Adrenal gland (tissue), 12 donors: Measurements from ENCODE around the gene PLXNA4. TPM values are rescaled to one million over a fixed set of nuclear protein-coding genes. Genes with fewer than 3 reads are reported as not detected.

ENCODE experiments used
- DNase-seq, 7 donors: peaks; one replicate each; pipeline ENCODE4 v3.0.0-alpha.2; 2019 to 2020
- H3K27ac ChIP-seq, 5 donors: fragments of 200-600 bp; sonication (generic) in 4 of 5; 1 replicate in 3 of 5; 2 replicates in 2 of 5; pipeline versions ENCODE4 v1.5.1 to v1.8.0; 2016 to 2020; ENCODE audit warnings: mild to moderate bottlenecking in 1 of 5
- H3K27me3 ChIP-seq: fragments of 200-600 bp; 2 replicates; pipeline ENCODE4 v1.8.0; 2021
- H3K36me3 ChIP-seq, 2 donors: fragments of 200-600 bp; replicated peaks in 1 of 2; 1 replicate in 1 of 2; 2 replicates in 1 of 2; pipeline versions ENCODE4 v1.5.1 to v1.8.0; 2018 to 2022
- H3K4me1 ChIP-seq, 2 donors: fragments of 200-600 bp; replicated peaks in 1 of 2; 1 replicate in 1 of 2; 2 replicates in 1 of 2; pipeline versions ENCODE4 v1.5.1 to v1.8.0; 2018 to 2021
- H3K4me3 ChIP-seq, 4 donors: fragments of 200-600 bp; sonication (generic) in 3 of 4; one replicate each; pipeline ENCODE4 v1.5.1; 2016 to 2018
- H3K9me3 ChIP-seq, 3 donors: fragments of 200-600 bp; sonication (generic) in 1 of 3; replicated peaks in 1 of 3; 1 replicate in 2 of 3; 2 replicates in 1 of 3; pipeline versions ENCODE4 v1.5.1 to v1.8.0; 2016 to 2021
- POLR2A ChIP-seq, 2 donors: fragments of 450-650 bp; IDR thresholded peaks; one replicate each; pipeline ENCODE4 v1.6.1; 2017; ENCODE audit warnings: antibody characterized with exemption in 2 of 2, mild to moderate bottlenecking in 2 of 2, moderate library complexity in 1 of 2
- WGBS, 4 donors: extraction: QIAGEN DNeasy Blood & Tissue Kit in 2 of 4; methylation state at CpG; one replicate each; pipeline versions ENCODE4 v1.1.5 to v1.1.7; 2013 to 2017; 5-methylcytosine and 5-hydroxymethylcytosine counted together
- intact Hi-C, 2 donors: fragments of 100-400 bp; cut with DNase I; formaldehyde crosslinking; loops; one replicate each; pipeline versions ENCODE4 v1.14.1 to v1.15.0; 2022 to 2023
- polyA plus RNA-seq, 3 donors: library from polyadenylated mRNA; stranded (reverse); fragments of 200-250 nt in 2 of 3; fragments of 350-450 nt in 1 of 3; fragmentation: Illumina TruSeq in 1 of 3; extraction: RNeasy Lipid Tissue Mini Kit (QIAGEN cat#74804) in 1 of 3; gene quantifications; one replicate each; pipeline ENCODE4 v1.2.3, GENCODE V29; 2013 to 2014
- total RNA-seq, 9 donors: library from RNA; depleted of rRNA in 4 of 9; stranded (reverse); fragments of >200 nt in 4 of 9; fragments of 120-200 nt in 1 of 9; fragmentation: NEBNext Ultra II Directional in 1 of 9; extraction: Animal tissue kit (Norgen Biotek cat#: 25700) in 1 of 9; gene quantifications; one replicate each; pipeline versions ENCODE4 v1.1.0 to v1.2.4, GENCODE V29; 2013 to 2023
- TF ChIP-seq, protein P1 (sequence below), 6 experiments: fragments of 450-650 bp in 4 of 6; fragments of 200-600 bp in 2 of 6; sonication (generic) in 1 of 6; IDR thresholded peaks; 1 replicate in 5 of 6; 2 replicates in 1 of 6; pipeline versions ENCODE4 v1.5.1 to v1.8.0; 2016 to 2021; ENCODE audit warnings: antibody characterized with exemption in 6 of 6, mild to moderate bottlenecking in 2 of 6, moderate library complexity in 1 of 6
- donor health status: healthy with polysubstance abuse.
- donor health status: Bipolar disorder and iron deficiency.
- donor health status: DM: yes; HTN: yes; CAD: no.
- donor health status: DM: no; HTN: no; CAD: no.
- donor health status: DM: no; HTN: no; CAD: no.
- donor health status: DM: yes; HTN: yes; CAD: no.

Gene PLXNA4
- total and polyA plus RNA-seq, 12 donors: 0.99 to 10.7 (median 3.6) TPM

DNA sequence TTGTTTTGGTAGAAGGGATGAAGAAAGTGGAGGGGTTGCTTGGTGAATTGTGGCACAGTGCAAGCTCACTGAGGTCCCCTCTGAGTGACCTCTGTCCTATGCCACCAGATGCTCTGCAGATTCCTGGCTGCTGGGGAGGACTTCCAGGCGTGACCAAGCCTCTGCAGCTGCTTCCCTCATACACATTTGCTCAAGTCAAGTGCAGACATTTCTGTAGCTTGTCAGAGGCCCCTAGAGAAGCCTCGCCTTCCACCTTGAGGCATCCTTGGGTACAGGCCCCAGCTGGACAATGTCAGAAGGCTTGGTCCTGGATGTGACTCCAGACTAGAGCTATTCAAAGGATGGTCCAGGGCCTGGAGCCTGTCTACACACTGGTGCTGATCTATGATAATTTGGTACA lies 464.2 kb downstream of the PLXNA4 start:
- no peak for DNase-seq
- Histone ChIP-seq H3K4me3 (no peak overlapping the region), H3K9me3 (no peaks in the 10 kb centered on the region), H3K27ac (no peak overlapping the region), H3K27me3 (no peaks in the 10 kb centered on the region), H3K4me1 (no peaks in the 10 kb centered on the region), H3K36me3 (no peaks in the 10 kb centered on the region)
- WGBS, 4 donors: 80 to 100% (median 95%) methylated on average over 2 of the region's 2 CpGs
- intact Hi-C loops: no loop called here
- TF ChIP-seq, protein P1, sequence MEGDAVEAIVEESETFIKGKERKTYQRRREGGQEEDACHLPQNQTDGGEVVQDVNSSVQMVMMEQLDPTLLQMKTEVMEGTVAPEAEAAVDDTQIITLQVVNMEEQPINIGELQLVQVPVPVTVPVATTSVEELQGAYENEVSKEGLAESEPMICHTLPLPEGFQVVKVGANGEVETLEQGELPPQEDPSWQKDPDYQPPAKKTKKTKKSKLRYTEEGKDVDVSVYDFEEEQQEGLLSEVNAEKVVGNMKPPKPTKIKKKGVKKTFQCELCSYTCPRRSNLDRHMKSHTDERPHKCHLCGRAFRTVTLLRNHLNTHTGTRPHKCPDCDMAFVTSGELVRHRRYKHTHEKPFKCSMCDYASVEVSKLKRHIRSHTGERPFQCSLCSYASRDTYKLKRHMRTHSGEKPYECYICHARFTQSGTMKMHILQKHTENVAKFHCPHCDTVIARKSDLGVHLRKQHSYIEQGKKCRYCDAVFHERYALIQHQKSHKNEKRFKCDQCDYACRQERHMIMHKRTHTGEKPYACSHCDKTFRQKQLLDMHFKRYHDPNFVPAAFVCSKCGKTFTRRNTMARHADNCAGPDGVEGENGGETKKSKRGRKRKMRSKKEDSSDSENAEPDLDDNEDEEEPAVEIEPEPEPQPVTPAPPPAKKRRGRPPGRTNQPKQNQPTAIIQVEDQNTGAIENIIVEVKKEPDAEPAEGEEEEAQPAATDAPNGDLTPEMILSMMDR (IDR thresholded peaks at IDR 0.05): no peak
- no peak for TF ChIP-seq POLR2A (IDR thresholded peaks at IDR 0.05)

DNA sequence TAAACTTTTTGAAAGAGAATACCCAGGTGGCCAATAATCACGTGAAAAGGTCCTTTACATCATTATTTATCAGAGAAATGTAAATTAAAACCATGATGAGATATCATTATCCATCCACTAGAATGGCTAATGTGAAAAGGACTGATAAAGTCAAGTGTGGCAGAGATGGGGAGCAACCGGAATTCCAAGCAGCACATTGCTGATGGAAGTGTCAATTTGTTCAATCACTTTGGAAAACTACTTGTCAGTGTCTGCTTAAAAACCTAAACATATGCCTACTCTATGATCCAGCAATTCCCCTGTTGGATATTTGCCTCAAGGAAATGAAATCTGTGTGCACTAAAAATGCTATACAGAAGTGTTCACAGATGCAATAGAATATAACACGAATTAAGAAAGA lies 465.6 kb downstream of the PLXNA4 start:
- no peaks in the 10 kb centered on the region for H3K27me3 ChIP-seq
- H3K36me3 ChIP-seq: no peaks in the 10 kb centered on the region
- DNase-seq: no peak
- H3K4me1 ChIP-seq: no peaks in the 10 kb centered on the region
- WGBS, 4 donors: 61 to 74% (median 65%) methylated on average over 3 of the region's 3 CpGs
- H3K4me3 ChIP-seq: no peak overlapping the region
- TF ChIP-seq POLR2A (IDR thresholded peaks at IDR 0.05): no peak
- H3K9me3 ChIP-seq: no peaks in the 10 kb centered on the region
- no peak overlapping the region for H3K27ac ChIP-seq
- intact Hi-C loops: no loop called here

DNA sequence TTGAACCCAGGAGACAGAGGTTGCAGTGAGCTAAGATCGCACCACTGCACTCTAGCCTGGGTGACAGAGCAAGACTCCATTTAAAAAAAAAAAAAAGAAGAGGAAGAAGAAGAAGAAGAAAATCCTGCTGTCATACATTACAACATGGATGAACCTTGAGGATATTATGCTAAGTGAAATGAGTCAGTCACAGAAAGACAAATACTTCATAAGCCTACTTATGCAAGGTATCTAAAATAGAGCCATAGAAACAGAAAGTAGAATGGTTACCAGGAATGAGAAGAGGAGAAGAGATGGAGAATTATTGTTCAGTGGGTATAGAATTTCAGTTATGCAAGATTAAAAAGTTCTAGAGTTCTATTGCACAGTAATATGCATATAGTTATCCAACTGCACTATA lies 466.5 kb downstream of the PLXNA4 start:
- 85 to 100% (median 89%) methylated on average over 1 of the region's 1 CpG for WGBS, 4 donors
- Histone ChIP-seq H3K27ac (no peak overlapping the region), H3K27me3 (no peaks in the 10 kb centered on the region), H3K4me1 (no peaks in the 10 kb centered on the region), H3K4me3 (no peak overlapping the region), H3K36me3 (no peaks in the 10 kb centered on the region), H3K9me3 (no peaks in the 10 kb centered on the region)
- TF ChIP-seq POLR2A (IDR thresholded peaks at IDR 0.05): no peak
- TF ChIP-seq, protein P1 (IDR thresholded peaks at IDR 0.05): no peak
- DNase-seq: no peak
- intact Hi-C loops: no loop called here

GRCh38 chr7:132108563-132108962 lies 467.7 kb downstream of the PLXNA4 start:
- Histone ChIP-seq H3K4me1 (no peaks in the 10 kb centered on the region), H3K27ac (no peak overlapping the region), H3K9me3 (no peaks in the 10 kb centered on the region), H3K4me3 (no peak overlapping the region), H3K36me3 (no peaks in the 10 kb centered on the region), H3K27me3 (no peaks in the 10 kb centered on the region)
- WGBS, 4 donors: 61 to 80% (median 68%) methylated on average over 4 of the region's 4 CpGs
- no peak for DNase-seq
- TF ChIP-seq, protein P1 (IDR thresholded peaks at IDR 0.05): no peak
- TF ChIP-seq POLR2A (IDR thresholded peaks at IDR 0.05): no peak
- intact Hi-C loops: no loop called here

DNA sequence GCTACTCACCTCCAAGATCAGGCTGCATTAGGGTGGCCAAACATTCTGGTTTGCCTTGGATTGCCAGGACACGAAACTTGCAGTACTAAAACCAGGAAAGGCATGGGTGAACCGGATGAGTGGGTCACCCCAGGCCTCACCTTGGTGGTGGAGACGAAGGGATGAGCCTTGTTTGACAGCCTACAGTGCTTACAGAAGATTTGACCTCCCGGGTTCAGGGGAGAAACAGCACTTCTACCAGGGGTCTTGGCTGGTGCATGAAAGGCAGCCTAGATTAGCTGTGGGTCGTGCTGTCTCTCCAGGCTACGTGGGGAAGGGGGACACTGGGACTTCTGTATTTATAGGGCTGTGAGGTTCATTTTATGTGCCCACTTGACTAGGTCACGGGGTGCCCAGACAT lies 469.8 kb downstream of the PLXNA4 start:
- Histone ChIP-seq H3K27ac (no peak overlapping the region), H3K36me3 (no peaks in the 10 kb centered on the region), H3K9me3 (no peaks in the 10 kb centered on the region), H3K27me3 (no peaks in the 10 kb centered on the region), H3K4me1 (no peaks in the 10 kb centered on the region), H3K4me3 (no peak overlapping the region)
- no peak for TF ChIP-seq POLR2A (IDR thresholded peaks at IDR 0.05)
- TF ChIP-seq, protein P1 (IDR thresholded peaks at IDR 0.05): no peak
- WGBS, 4 donors: 73 to 88% (median 86%) methylated on average over 6 to 7 of the region's 7 CpGs
- intact Hi-C loops: no loop called here
- DNase-seq: peak in 1 of 7 donors; percentile 25
